GM06990 (cell line): ENCODE results near the gene COX7B2.

ENCODE experiments used
- DNase-seq: peaks from one replicate; pipeline ENCODE4 v3.0.0-alpha.2; 2011; ENCODE audit not compliant: insufficient read length; ENCODE audit errors: extremely low read depth
- H3K27me3 ChIP-seq: replicated peaks from 2 replicates; pipeline ENCODE4 v1.6.0; 2011; ENCODE audit warnings: low read length; ENCODE audit not compliant: control insufficient read depth, insufficient read depth
- H3K36me3 ChIP-seq: 2 replicates; pipeline ENCODE4 v1.5.1; 2011; ENCODE audit warnings: low read length; ENCODE audit not compliant: control insufficient read depth, insufficient read depth
- H3K4me3 ChIP-seq: replicated peaks from 2 replicates; pipeline ENCODE4 v1.5.1; 2011; ENCODE audit warnings: low read depth, mild to moderate bottlenecking, control low read depth, low read length
- TF ChIP-seq, protein P1 (sequence below): IDR thresholded peaks from 2 replicates; pipeline ENCODE4 v1.5.1; 2011; ENCODE audit warnings: low read length, control low read depth, mild to moderate bottlenecking, inconsistent platforms; ENCODE audit not compliant: insufficient read depth, poor library complexity, severe bottlenecking

Gene COX7B2, protein sequence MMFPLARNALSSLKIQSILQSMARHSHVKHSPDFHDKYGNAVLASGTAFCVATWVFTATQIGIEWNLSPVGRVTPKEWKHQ

DNA sequence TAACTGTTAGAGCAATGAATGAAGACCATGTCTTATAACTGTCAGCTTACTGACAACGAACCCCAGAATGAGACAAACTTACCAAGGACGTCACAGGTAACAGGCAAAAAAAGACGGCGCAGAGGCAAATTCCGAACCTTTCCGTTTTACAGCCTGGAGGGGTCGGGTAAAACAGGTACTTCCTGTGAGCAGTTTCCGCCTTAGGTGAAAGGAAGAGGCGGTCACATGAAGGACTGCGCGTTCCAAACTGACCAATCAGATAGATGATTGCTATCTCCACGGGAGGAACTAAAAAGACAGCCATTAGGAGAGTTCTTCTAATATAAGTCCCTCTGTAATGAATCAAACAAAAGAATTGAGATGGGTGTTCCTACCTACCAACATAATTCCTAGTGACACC, at the start of gene COX7B2:
Gene COX7B2, minus strand, starts transcription at position 168 of the 400 bp plus-strand sequence. CDS start 174,053 bp downstream, outside the sequence.
- no peaks in the 10 kb centered on the region for H3K36me3 ChIP-seq
- H3K27me3 ChIP-seq = no peaks in the 10 kb centered on the region
- TF ChIP-seq, protein P1, sequence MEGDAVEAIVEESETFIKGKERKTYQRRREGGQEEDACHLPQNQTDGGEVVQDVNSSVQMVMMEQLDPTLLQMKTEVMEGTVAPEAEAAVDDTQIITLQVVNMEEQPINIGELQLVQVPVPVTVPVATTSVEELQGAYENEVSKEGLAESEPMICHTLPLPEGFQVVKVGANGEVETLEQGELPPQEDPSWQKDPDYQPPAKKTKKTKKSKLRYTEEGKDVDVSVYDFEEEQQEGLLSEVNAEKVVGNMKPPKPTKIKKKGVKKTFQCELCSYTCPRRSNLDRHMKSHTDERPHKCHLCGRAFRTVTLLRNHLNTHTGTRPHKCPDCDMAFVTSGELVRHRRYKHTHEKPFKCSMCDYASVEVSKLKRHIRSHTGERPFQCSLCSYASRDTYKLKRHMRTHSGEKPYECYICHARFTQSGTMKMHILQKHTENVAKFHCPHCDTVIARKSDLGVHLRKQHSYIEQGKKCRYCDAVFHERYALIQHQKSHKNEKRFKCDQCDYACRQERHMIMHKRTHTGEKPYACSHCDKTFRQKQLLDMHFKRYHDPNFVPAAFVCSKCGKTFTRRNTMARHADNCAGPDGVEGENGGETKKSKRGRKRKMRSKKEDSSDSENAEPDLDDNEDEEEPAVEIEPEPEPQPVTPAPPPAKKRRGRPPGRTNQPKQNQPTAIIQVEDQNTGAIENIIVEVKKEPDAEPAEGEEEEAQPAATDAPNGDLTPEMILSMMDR = no peak
- H3K4me3 ChIP-seq = no peak within 1 kb of the TSS
- no peak for DNase-seq

GRCh38 chr4:46956451-46956850, 47.4 kb upstream of the COX7B2 start:
- DNase-seq = no peak
- TF ChIP-seq, protein P1 = no peak
- no peaks in the 10 kb centered on the region for H3K36me3 ChIP-seq

DNA sequence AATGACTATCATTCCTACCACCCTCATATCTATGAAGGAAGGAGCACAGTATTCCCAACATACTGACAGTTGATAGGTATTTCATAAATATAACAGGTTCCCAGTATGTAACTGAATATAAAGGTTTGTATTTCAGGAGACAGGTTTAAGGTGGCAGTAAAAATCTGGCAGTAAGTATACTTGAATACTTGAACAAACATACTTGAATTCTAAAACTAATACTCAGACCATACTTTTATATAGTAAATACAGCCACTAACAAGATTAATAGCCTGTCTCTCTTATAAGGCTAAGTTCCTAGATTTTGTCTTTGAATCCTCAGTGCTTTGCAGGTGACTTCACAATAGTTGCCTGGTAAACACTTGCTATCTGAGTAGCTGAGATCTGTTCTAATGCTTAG, 46.6 kb upstream of the COX7B2 start:
- DNase-seq = no peak
- Histone ChIP-seq H3K36me3 (no peaks in the 10 kb centered on the region), H3K27me3 (no peaks in the 10 kb centered on the region), H3K4me3 (no peak overlapping the region)
- TF ChIP-seq, protein P1 = no peak

More at GRCh38 chr4:46956451-46956850, 47.4 kb upstream of the COX7B2 start:
- Histone ChIP-seq H3K4me3 (no peak overlapping the region), H3K27me3 (no peaks in the 10 kb centered on the region)

- DNase-seq = no peak
- H3K36me3 ChIP-seq = no peaks in the 10 kb centered on the region
- H3K4me3 ChIP-seq = no peak overlapping the region
- TF ChIP-seq, protein P1 = no peak
- no peaks in the 10 kb centered on the region for H3K27me3 ChIP-seq
Measured at GRCh38 chr4:46954643-46955042, 45.6 kb upstream of the COX7B2 start.

- Histone ChIP-seq H3K27me3 (no peaks in the 10 kb centered on the region), H3K4me3 (no peak overlapping the region), H3K36me3 (no peaks in the 10 kb centered on the region)
- TF ChIP-seq, protein P1 = no peak
- DNase-seq = no peak
Measured at GRCh38 chr4:46953564-46953963, 44.5 kb upstream of the COX7B2 start.

DNA sequence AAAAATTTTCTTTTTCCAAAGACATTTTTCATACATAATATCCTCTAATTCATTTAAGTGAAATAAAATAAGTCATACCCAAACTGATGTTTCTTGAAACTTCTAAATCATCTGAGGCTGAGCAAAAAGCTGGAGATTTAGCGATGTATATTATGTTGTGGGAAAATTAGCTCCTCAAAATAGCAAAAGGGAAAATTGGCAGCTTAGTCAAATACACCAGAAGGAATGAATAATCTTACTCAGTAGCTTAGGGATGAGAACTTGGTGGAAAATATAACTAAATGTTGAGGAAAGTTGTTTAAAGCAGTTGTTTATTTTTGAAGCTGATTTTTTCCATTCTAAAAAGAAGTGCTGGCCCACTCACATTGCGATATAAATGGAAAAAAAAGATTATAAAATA, 43.4 kb upstream of the COX7B2 start:
- no peaks in the 10 kb centered on the region for H3K27me3 ChIP-seq
- H3K4me3 ChIP-seq = no peak overlapping the region
- no peaks in the 10 kb centered on the region for H3K36me3 ChIP-seq
- TF ChIP-seq, protein P1 = no peak
- no peak for DNase-seq
